ENCODE measurements around the gene GPR3.

DNA sequence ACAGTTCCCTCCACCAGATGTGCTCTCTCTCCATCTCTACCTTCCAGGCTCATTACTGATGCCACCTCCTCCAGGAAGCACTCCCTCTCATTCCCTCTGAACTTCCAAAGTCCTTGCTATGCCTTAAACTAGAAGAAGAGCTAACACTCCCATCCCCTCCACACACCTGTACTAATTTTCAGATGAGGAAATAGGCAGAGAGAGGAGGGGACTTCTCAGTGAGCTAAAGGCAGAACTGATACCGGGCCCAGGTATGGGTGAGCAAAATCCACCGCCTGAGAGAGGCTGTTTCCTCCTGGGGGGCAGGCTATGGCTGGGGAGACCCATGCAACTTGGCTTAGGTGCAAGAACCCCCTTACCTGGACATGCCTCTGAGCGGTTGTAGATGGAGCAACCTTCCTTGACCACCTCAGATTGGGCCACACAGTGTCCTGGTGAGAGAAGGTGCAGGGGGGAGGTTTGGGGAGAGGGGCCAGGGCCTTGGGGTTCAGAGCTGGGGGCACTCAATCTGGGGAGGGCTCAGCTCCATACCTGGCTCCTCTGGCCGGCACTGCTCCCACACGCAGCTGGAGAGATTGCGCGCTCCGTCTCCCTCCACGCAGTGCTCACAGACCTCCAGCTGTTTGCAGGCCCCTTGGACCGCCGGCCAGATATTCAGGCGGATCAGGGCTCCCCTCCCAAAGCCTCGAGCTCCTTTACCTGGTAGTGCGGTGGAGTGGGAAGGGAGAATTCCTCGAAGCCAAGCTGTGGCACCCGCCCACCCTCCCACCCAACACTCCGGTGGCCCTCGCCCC is 10.3 kb upstream of the GPR3 start:
- no peak for TF ChIP-seq POLR2A (IDR thresholded peaks at IDR 0.05; ENCODE audit: low read depth)
- TF ChIP-seq, protein P1, sequence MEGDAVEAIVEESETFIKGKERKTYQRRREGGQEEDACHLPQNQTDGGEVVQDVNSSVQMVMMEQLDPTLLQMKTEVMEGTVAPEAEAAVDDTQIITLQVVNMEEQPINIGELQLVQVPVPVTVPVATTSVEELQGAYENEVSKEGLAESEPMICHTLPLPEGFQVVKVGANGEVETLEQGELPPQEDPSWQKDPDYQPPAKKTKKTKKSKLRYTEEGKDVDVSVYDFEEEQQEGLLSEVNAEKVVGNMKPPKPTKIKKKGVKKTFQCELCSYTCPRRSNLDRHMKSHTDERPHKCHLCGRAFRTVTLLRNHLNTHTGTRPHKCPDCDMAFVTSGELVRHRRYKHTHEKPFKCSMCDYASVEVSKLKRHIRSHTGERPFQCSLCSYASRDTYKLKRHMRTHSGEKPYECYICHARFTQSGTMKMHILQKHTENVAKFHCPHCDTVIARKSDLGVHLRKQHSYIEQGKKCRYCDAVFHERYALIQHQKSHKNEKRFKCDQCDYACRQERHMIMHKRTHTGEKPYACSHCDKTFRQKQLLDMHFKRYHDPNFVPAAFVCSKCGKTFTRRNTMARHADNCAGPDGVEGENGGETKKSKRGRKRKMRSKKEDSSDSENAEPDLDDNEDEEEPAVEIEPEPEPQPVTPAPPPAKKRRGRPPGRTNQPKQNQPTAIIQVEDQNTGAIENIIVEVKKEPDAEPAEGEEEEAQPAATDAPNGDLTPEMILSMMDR (IDR thresholded peaks at IDR 0.05) = no peak

Measured in esophagus muscularis mucosa (tissue), 3 donors.